ENCODE measurements around the gene CCR5.

DNA sequence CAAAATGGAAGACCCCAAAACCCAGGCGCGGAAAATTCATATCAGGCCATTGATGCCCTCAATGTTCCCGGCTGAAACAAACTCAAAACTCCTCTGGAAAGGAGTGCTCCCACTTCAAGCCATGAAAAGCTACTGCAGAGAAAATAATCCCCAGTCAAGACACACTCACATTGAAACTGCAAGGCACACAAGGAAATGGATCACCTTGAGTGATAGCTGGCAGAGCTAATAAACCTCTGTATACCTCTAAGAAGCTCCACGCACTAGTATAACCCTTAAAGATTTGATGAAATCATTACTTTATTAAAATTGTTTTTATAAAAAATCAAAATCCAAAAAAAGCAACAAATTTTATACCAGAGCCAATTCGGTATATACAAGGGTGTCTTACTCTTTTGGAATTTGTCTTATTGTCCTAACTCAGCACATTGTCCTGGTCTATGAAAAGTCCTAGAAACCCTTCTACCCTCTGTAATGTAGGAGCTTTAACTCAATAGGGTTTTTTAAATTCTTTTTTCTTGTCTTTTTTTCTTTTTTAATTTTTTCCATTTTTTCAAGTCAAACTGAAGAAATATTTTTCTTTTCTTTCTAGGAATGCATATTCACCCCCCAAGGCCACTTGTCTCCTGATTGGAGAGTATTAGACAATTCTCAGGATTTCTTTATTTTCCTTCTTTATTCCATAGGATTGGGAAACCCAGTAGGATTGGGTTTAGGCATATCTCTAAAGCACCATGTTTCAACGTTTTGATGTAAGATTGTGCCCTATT is 27.6 kb downstream of the CCR5 start:
- TF ChIP-seq, protein P1, sequence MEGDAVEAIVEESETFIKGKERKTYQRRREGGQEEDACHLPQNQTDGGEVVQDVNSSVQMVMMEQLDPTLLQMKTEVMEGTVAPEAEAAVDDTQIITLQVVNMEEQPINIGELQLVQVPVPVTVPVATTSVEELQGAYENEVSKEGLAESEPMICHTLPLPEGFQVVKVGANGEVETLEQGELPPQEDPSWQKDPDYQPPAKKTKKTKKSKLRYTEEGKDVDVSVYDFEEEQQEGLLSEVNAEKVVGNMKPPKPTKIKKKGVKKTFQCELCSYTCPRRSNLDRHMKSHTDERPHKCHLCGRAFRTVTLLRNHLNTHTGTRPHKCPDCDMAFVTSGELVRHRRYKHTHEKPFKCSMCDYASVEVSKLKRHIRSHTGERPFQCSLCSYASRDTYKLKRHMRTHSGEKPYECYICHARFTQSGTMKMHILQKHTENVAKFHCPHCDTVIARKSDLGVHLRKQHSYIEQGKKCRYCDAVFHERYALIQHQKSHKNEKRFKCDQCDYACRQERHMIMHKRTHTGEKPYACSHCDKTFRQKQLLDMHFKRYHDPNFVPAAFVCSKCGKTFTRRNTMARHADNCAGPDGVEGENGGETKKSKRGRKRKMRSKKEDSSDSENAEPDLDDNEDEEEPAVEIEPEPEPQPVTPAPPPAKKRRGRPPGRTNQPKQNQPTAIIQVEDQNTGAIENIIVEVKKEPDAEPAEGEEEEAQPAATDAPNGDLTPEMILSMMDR (IDR thresholded peaks at IDR 0.05): no peak
- no peak for TF ChIP-seq EZH2 (IDR thresholded peaks at IDR 0.05)
- no peak for TF ChIP-seq EZH2phosphoT487 (IDR thresholded peaks at IDR 0.05)
